Measurements from ENCODE around the gene DMRT3.

The DMRT3 gene, protein sequence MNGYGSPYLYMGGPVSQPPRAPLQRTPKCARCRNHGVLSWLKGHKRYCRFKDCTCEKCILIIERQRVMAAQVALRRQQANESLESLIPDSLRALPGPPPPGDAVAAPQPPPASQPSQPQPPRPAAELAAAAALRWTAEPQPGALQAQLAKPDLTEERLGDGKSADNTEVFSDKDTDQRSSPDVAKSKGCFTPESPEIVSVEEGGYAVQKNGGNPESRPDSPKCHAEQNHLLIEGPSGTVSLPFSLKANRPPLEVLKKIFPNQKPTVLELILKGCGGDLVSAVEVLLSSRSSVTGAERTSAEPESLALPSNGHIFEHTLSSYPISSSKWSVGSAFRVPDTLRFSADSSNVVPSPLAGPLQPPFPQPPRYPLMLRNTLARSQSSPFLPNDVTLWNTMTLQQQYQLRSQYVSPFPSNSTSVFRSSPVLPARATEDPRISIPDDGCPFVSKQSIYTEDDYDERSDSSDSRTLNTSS

DNA sequence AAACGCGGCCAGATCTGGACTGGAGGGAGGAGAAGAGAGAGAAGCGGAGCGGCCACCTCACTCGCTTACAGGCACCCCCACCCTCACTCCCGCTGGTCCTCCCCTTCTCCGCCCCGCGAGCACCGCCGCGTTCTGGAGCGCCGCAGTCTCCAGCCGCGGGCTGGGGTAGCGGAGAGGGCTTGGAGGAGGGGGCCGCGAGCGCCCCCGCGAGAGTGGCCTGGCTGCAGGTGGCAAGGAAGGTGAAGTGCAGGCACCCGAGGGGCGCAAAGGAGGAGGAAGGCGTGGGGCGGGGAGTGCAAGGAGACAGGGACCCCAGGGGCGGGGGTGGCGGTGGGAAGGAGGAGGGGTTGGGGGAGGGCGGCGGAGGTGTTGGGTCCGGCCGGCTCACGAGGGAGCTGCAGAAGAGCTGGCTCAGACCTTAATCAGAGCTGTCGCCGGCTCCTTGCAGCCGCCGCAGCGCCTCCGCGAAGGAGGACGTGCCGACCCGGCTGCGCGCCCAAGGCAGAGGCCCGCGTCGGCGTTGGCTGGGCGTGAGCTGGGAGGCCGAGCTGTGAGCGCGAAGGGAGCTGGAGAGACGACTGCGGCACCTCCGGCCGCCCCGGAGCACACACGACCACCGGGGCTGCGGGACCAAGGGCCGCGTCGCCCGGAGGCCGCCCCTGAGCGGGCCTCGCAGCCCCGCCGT lies at the start of gene DMRT3:
TSS of gene DMRT3 (plus strand) at position 398 of the 685 bp plus-strand sequence. CDS start 347 bp downstream, outside the sequence.
- DNase-seq (ENCODE audit: low read depth), result no peak

DNA sequence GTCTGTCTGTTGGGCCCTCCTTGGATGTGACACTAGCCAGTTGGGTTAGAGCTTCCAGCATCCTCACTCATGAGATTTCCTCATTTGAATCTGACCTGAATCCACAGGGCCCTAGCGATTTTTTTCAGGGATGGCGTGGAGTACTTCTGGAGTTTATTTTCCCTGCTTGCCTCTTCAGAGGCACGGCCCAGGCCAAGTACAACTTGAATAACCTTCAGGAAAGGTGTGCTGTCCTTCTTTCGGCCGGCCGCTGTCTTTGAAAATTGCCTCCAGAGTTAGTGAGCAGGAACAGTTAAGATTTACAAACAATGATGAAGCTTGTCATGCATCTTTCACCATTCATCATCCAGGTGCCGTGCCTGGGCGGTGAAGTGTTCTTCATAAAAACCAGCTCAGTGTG lies 49.5 kb upstream of the DMRT3 start:
- no peak for DNase-seq (ENCODE audit: low read depth)

DNA sequence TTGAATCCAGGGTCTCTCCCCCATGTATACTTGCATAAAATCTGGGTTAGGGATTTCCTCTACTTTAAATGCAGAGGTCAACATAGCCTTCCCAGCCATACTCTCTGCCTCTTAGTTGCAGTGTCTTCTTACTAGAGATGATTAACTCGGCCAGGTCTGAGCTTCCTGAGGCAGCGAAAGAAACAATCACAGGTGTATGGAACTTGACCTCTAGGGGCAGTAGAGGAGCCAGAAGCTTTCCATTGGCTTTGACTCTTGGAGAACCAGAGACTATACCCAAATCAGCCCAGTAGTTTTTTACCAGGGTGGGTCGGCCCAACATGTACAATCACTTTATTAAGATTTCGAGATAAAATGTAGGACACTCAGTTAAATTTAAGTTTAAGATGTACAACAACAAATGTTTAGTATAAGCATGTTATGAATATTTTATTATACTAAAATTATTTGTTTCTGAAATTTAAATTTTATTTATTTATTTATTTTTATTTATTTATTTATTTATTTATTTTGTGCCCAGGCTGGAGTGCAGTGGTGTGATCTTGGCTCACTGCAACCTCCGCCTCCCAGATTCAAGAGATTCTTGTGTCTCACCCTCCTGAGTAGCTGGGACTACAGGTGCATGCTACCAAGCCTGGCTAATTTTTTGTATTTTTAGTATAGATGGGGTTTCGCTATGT lies 48.0 kb upstream of the DMRT3 start:
- no peak for DNase-seq (ENCODE audit: low read depth)

DNA sequence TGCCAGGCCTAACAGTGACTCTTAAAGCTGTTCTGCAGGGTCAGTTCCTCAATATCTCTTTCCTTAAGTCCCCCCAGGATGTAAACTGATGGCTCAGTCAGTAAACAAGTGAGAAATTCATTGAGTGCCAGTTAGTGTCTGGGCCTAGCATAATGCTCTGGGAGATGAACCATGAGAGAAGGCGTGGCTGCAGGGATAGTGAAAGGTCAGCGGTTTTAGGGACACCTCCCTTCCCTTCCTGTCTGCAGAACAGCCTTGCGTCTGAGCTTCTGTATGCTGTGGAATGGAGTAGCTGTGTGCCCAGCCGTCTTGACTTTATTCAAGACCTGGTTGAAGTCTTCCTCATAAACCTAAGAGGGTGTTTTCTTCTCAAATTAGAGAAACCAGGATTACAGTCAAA lies 46.7 kb upstream of the DMRT3 start:
- no peak for DNase-seq (ENCODE audit: low read depth)

DNA sequence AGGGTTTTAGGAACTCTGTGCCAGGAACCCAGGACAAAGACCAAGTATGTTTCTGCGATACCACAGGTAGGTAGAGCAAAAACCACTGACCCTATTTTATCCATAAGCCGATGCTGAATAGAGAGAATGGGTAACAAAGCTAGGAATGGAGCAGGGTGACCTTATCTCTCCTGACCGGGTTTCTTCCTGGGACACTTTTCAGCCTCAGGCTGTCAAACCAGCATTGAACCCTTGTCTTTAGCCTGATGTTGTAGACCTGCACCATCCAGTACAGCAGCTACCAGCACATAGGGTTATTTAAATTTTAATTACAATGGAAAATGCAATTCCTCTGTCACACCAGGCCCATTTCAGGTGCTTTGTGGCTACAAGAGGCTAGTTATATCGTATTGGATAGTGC lies 43.1 kb upstream of the DMRT3 start:
- no peak for DNase-seq (ENCODE audit: low read depth)

DNA sequence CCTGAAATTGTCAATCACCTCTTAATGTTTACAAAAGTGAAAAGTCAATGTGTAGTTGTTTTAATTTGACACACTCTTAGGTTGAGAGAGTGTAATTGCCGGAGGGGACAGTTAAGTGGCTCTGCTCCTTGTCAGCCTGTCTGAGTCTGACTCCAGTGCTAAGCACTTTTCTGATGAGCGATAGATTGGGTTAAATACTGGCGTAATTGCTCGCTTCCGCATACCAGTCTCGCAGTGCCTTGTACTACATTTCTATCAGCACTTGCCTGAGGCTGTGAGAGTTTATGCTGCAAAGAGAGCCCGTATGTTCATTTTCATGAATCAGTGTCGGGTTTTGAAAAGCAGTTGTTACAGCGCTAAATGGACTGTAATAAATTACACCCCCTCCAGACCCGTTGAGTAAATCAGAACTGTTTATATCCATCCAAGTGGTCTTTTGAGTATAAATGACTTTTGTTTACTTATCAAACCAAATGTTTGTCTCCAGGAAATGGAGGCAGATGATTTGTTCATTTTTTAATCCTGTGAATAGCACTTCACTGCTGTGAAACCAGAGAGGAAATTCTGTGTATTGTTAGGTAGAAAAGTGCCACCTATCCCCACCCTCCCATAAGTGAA lies 41.0 kb upstream of the DMRT3 start:
- DNase-seq (ENCODE audit: low read depth), result no peak

DNA sequence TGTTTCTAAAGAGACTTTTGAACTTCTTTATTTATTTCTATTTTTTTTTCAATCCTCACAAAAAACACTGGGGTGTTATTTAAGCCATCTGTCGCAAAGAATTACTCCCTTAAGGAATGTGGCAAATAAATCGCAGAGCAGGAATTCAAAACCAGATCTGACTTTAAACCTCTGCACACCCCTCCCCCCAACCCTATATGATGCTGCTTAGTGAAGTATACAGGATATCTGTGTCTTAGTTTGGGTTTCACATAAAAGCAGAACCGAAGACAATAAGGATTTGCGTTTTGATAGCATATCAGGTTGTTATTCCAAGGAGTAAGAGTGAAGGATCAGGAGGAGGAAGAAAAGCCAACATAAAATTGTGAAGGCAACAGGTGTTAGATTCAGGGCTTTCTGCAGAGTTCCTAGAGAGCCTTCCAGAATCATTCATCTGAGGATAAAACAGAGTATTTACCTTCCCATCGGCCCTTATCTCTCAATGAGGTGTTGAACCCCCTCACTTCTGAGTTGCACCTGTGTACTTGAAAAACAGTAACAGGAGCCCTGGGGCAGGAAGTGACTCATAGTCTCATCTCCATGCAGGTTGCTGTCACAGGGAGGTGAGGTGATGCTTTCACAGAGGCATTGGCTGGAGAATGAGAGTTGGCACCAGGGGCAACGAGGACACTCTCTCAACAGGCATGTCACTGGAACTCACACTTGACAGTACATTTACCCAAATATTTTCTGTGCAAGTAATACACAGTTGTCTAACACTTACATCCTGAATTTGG lies 33.5 kb upstream of the DMRT3 start:
- no peak for DNase-seq (ENCODE audit: low read depth)

DNA sequence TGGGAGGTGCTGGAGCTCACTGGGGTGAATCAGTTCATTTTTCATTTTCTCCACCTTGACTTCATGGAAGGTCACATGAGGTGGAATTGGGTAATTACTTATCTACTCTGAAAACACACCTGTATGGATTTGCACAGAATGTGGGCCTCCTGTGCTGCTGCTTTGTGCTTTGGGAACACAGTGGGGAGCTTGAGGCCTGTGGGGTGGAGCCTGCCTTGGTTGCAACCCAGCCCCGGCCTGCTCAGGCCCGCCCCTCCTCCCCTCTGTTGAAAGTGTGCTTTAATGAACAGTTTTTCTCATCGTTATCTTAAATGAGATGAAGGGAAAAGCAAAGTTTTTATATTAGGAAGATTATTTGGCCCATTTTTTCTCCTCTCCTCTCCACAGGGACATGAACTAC lies 28.5 kb upstream of the DMRT3 start:
- no peak for DNase-seq (ENCODE audit: low read depth)

DNA sequence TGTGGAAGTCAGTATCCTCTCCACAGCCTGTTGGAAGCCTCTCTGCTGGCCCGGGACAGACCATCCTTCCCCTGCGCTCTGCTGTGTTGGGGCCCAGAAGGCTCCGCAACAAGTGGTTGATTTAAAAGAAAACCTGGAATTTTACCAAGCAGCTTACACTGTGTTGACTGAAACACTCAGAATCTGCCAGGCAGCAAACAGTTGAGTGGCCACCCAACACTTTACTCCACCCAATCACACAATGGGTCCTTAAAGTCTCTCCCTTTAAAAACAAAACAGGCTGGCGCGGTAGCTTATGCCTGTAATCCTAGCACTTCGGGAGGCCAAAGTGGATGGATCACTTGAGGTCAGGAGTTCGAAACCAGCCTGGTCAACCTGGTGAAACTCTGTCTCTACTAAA lies 28.0 kb upstream of the DMRT3 start:
- no peak for DNase-seq (ENCODE audit: low read depth)

DNA sequence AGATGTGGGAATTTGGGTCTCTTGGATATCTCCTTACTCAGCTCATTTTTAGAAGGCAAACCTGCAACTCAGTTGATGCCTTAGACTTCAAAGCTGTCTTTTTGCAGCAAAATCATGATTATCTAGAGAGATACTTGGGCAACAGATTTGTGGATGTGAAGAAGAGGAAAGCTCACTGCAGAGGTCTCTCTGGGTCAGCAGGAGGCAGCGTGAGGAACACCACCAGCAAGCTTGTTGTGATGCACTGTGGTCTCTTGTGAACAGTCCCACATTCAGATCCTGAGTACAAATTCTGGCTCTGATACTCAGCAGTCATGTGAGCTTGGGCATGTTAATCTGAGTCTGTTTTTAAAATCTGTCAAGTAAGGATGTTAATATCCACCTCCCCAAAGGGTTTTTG lies 26.3 kb upstream of the DMRT3 start:
- no peak for DNase-seq (ENCODE audit: low read depth)

DNA sequence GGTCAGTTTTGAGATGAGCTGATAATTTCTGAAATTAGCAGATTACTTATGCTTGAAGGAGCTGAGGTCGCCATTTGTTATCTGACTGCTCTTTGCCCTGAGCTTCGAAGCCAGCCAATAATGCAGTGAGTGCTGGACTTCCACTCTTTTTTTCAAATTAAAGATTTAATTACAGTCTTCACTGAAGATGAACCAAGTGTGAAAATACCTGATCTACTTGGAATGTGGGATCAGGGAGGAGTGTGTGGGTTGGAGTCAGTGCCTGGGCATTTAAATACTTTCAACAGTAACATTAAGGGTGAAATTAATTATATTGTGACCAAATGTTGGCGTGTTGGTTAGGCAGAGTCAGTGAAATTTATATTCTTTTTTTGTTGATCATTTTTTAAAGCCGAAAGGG lies 23.9 kb upstream of the DMRT3 start:
- no peak for DNase-seq (ENCODE audit: low read depth)

DNA sequence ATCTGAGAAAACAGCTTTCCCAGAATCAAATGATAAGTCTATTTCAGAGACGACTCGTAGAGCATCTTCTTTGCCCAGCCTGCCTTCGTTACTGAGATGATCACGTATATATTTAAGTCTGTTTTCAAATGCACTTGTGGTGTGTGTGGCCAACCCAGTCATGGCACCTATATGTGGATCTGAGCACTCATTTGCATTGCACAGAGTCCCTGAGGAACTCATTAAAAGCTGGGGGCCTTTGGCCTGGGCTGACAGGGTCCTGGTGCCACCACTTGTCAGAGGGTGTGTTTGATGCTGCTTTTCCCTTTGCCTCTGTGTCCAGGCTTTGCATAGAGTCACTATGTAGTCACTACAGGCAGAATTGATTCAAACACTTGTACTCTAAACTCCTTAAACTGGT lies 17.4 kb upstream of the DMRT3 start:
- DNase-seq (ENCODE audit: low read depth), result no peak

DNA sequence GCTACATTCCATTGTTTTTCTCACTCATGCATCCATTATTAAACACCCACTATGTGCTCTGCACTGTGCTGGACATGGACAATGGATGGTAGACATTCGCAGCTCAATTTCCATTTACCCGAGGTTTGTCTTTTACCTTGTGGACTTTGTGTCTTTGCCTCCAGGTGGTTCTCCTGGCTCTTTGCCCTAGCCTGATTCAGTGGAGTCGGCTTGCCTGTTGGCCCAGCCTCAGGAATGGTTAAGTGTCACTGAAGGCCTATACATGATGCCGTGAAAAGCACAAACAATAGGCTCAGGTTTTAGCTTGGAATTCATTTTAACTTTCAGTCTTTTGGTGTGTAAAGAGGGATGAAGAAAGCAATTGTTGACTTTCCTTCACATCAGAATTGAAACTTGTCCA lies 16.5 kb upstream of the DMRT3 start:
- DNase-seq (ENCODE audit: low read depth), result no peak

DNA sequence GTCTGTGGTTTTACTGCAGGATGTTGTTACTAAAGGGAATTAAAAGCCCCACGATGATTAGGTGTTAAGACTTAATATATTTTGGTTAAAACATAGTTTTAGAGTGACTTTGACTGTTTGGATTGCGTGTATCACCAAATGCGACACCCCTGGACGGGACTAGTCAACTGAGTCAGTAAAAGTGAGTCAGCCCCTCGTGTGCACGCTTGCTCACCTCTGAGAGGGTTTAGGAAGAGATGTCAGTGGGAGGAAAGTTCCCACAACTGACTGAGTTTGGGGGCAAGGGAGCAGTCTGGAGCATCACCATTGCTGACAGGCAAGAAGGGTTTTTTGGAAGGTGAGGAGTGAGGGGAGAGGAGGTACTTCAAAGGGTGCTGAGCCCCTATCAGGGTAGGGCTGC lies 14.4 kb upstream of the DMRT3 start:
- DNase-seq (ENCODE audit: low read depth), result no peak

DNA sequence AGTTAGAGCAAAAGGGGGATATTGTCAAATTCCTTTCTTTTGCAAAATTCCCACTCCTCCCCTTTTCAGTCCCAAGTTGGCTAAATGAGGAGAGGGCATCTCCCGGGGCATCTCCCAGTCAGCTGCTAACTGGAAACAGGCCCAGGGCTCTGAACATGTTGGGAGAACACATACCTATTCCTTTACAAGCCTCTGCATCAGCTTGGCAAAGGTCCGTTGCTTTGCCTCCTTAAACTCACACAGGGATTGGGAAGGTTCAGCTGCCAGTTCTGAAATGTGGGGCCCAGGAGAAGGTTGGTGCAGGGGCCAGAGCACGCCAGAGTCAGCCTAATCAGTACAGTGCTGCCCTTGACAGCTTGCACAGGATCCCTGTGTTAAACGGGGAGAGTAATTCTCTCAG lies 11.0 kb upstream of the DMRT3 start:
- DNase-seq (ENCODE audit: low read depth), result no peak

DNA sequence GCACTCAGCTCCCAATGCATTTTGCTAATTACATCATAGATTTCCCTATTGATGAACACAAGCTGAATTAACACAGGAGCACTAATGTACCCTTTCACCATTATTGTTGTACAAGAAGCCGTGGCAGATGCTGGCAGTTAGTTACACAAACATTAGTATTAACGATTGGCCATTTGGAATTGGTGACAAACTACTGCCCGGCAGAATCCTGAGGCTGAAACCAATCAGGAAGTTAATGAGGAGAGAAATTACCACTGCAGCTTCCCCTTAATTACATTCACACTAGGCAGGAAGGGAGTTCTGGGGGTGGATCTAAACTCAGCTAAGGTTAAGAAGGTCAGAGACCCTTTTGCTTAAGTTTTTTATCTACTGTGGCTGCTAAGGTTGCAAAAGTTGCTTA lies 9.6 kb upstream of the DMRT3 start:
- DNase-seq (ENCODE audit: low read depth), result no peak

DNA sequence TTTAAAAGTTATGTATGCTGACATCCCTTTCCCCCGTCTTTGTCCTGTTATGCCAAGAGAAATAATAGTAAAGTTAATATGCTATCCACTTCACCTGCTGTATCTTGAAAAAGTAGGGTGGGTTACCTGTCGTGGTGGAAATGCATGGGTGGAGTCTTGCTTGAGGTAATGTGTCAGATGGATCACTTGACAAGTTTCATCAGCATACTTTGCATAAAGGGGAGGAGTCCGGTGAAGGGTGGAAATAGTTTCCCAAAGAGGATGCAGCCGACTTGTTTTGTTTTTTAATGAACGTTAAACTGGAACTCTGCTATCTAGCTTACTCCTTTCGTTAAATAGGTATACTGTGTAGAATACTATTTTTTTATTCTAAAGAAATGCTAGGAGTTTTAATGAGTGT lies 9.0 kb upstream of the DMRT3 start:
- no peak for DNase-seq (ENCODE audit: low read depth)

DNA sequence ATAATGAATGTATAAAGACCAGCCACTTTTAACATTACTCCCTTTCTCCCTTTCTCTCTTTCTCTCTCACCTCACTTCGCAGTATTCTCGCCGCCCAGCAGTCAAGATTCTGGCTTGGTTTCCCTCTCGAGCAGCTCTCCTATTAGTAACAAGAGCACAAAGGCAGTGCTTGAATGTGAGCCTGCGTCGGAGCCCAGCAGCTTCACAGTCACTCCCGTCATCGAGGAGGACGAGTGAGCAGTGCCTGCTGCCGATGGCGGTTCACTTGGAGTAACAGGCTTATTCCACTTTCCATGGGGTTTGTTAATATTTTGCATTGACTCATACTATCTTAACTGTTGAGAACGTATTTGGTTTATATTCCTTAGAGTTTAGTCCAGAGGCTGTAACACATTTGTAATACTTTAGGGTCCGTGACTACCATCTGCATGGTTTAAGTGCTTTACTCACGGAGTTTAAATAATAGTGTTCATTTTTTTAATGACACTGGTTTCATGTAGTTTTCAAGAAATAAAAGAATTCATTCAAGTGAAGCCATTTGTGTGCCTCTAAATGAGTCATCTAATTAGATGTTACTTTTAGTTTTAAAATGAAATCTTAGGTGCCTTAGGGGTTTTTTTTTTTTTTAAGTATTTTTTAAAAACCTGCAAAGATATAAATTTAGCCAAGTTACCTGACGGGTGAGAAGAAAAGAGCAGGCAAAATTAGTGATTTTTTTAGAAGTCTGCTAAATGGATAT lies 8.4 kb upstream of the DMRT3 start:
- DNase-seq (ENCODE audit: low read depth), result no peak

DNA sequence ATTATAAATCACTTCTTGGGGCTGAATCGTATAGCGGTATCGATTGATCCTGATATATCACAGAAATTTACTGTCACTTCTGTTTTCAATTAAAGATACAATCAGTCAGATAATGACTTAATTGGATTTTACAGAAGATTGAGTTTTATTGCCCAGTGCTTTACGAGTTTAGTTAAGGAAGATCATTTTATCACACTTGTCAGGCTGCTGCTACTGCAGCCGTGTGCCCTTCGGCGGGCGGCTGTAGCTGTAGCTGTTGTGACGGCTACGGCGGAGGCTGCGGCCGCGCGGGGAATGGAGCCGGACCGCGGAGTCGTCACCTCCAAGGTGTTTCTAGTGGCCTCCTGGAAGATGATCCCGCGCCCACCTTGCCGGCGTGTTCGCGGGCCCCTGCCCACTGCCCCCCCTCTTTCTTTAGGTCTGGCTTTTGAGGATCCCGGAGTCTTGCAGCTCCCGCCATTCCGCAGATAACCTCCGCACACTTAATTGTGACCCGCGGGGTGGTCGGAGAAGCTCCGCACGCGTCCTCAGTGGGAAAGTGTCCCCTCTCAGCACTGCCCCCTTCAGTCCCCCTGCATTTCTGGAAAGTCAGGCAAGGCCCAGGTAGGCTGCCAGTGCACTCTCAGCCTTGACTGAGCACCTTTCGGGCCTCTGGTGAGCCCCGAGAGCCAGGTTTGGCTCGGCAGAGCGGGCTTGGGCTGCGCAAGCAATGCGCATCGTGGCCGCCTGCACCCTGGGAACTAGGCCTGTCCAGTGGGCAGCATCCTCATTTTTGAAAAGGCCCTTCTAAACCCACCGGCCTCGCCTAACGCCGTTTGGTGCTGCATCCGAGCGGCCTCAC lies 6.9 kb upstream of the DMRT3 start:
- DNase-seq (ENCODE audit: low read depth), result no peak

Data from activated T-cell treated with anti-CD3 and anti-CD28 coated beads for 1 hour (primary cell).